IMR-90 (cell line): ENCODE measurements around the gene CTAGE6. TPM values are rescaled to one million over a fixed set of nuclear protein-coding genes. Genes with fewer than 3 reads are reported as not detected.
"Not testable (repeated sequence)": the region's sequence is repeated elsewhere in the genome, so short reads cannot be mapped to it uniquely, and the experiment has no call there.

Experiments
- ATAC-seq: fragments of 200-7000 bp; cut with Tn5 transposase; 2 replicates; pipeline ENCODE4 v1.9.1; 2020; ENCODE audit warnings: low read depth, mild to moderate bottlenecking, moderate library complexity
- BruUV-seq: library from RNA; stranded (reverse); fragments of 400-500 nt; replicated peaks from 2 replicates; lab custom pipeline; 2021; lab: Mats Ljungman, UMichigan
- CTCF ChIA-PET: fragments of 300-600 bp; formaldehyde crosslinking; extraction: SDS; loops from one replicate; lab custom pipeline; 2021; ENCODE audit warnings: antibody characterized with exemption; lab: Yijun Ruan, JAX
- POLR2A ChIA-PET: fragments of 300-600 bp; sonication (Branson Sonifier 250); formaldehyde crosslinking; loops from one replicate; lab custom pipeline; 2022; ENCODE audit warnings: antibody characterized with exemption; ENCODE audit not compliant: unreplicated experiment; lab: Charles Lee
- DNase-seq: peaks from one replicate; pipeline ENCODE4 v3.0.0; 2013
- H2AFZ ChIP-seq: replicated peaks from 2 replicates; pipeline ENCODE3; 2013; ENCODE audit warnings: low read length, mild to moderate bottlenecking; ENCODE audit not compliant: poor library complexity
- H2AK5ac ChIP-seq: 2 replicates; pipeline ENCODE4 v1.6.1; 2013; ENCODE audit warnings: low read depth, low read length, inconsistent platforms
- H2AK9ac ChIP-seq: replicated peaks from 2 replicates; pipeline ENCODE3; 2013; ENCODE audit warnings: mild to moderate bottlenecking, low read depth, low read length, moderate library complexity; ENCODE audit not compliant: poor library complexity
- H2BK120ac ChIP-seq: 2 replicates; pipeline ENCODE4 v1.6.1; 2013; ENCODE audit warnings: low read depth, low read length, inconsistent platforms
- H2BK15ac ChIP-seq: 3 replicates; pipeline ENCODE4 v1.6.1; 2013; ENCODE audit warnings: low read depth, low read length, inconsistent platforms
- H2BK20ac ChIP-seq: 2 replicates; pipeline ENCODE4 v1.6.1; 2013; ENCODE audit warnings: low read depth, mild to moderate bottlenecking, inconsistent platforms, low read length, moderate library complexity
- H2BK5ac ChIP-seq: 2 replicates; pipeline ENCODE4 v1.6.1; 2013; ENCODE audit warnings: mild to moderate bottlenecking, low read depth, low read length, inconsistent platforms; ENCODE audit not compliant: poor library complexity, severe bottlenecking
- H3K14ac ChIP-seq: replicated peaks from 2 replicates; pipeline ENCODE4 v1.6.1; 2013; ENCODE audit warnings: low read depth, low read length, inconsistent platforms
- H3K18ac ChIP-seq: 2 replicates; pipeline ENCODE4 v1.6.1; 2013; ENCODE audit warnings: low read depth, low read length, control low read depth
- H3K23ac ChIP-seq: 2 replicates; pipeline ENCODE4 v1.6.1; 2013; ENCODE audit warnings: low read depth, low read length, inconsistent platforms
- H3K27ac ChIP-seq: 2 replicates; pipeline ENCODE4 v1.5.1; 2013; ENCODE audit warnings: mild to moderate bottlenecking, control low read depth, low read length; ENCODE audit not compliant: insufficient read depth
- H3K27me3 ChIP-seq: 2 replicates; pipeline ENCODE4 v1.6.1; 2013; ENCODE audit warnings: low read length; ENCODE audit not compliant: control insufficient read depth, insufficient read depth
- H3K36me3 ChIP-seq: 2 replicates; pipeline ENCODE4 v1.6.1; 2013; ENCODE audit warnings: low read length, mixed read lengths; ENCODE audit not compliant: control insufficient read depth, insufficient read depth
- H3K4ac ChIP-seq: 2 replicates; pipeline ENCODE4 v1.6.1; 2013; ENCODE audit warnings: low read depth, low read length, inconsistent platforms
- H3K4me1 ChIP-seq: 2 replicates; pipeline ENCODE4 v1.6.1; 2013; ENCODE audit warnings: low read length, mixed read lengths; ENCODE audit not compliant: control insufficient read depth, insufficient read depth
- H3K4me2 ChIP-seq: 2 replicates; pipeline ENCODE4 v1.6.1; 2013; ENCODE audit warnings: low read depth, mild to moderate bottlenecking, control low read depth, low read length, moderate library complexity
- H3K4me3 ChIP-seq: 2 replicates; pipeline ENCODE4 v1.5.1; 2013; ENCODE audit warnings: low read depth, mild to moderate bottlenecking, control low read depth, low read length, moderate library complexity; ENCODE audit not compliant: insufficient read depth
- H3K56ac ChIP-seq: 2 replicates; pipeline ENCODE4 v1.6.1; 2013; ENCODE audit warnings: low read length, inconsistent platforms; ENCODE audit not compliant: insufficient read depth; ENCODE audit errors: extremely low read depth
- H3K79me1 ChIP-seq, 2 experiments: 2 replicates each; pipeline ENCODE4 v1.6.1; 2013; ENCODE audit warnings: low read length in 2 of 2, inconsistent platforms in 1 of 2, low read depth in 1 of 2
- H3K9ac ChIP-seq: 2 replicates; pipeline ENCODE4 v1.6.1; 2013; ENCODE audit warnings: low read depth, low read length, control low read depth
- H3K9me1 ChIP-seq: 2 replicates; pipeline ENCODE4 v1.6.1; 2013; ENCODE audit warnings: low read length, inconsistent platforms; ENCODE audit not compliant: insufficient read depth
- H3K9me3 ChIP-seq: 2 replicates; pipeline ENCODE4 v1.6.1; 2013; ENCODE audit warnings: low read length; ENCODE audit not compliant: control insufficient read depth, insufficient read depth
- H4K20me1 ChIP-seq: 2 replicates; pipeline ENCODE4 v1.6.1; 2013; ENCODE audit warnings: low read length, inconsistent platforms; ENCODE audit not compliant: insufficient read depth
- H4K5ac ChIP-seq: 2 replicates; pipeline ENCODE4 v1.6.1; 2013; ENCODE audit warnings: mild to moderate bottlenecking, low read depth, low read length, control low read depth
- H4K8ac ChIP-seq, 2 experiments: 2 replicates each; pipeline ENCODE4 v1.6.1; 2013; ENCODE audit warnings: low read depth in 2 of 2, low read length in 2 of 2, control low read depth in 1 of 2, inconsistent platforms in 1 of 2
- H4K91ac ChIP-seq: 2 replicates; pipeline ENCODE4 v1.6.1; 2013; ENCODE audit warnings: low read depth, low read length, inconsistent platforms; ENCODE audit not compliant: insufficient read depth
- ELK1 ChIP-seq: fragments of 150-350 bp; IDR thresholded peaks from 2 replicates; pipeline ENCODE4 v1.6.1; 2016; ENCODE audit warnings: low read depth, mild to moderate bottlenecking, low read length, moderate library complexity, borderline replicate concordance
- WGBS, 2 experiments: methylation state at CpG; one replicate each; pipeline versions ENCODE4 v1.1.5 to v1.1.7; 2013; ENCODE audit warnings: missing lambda C conversion rate in 2 of 2; ENCODE audit not compliant: insufficient read length in 1 of 2; ENCODE audit errors: extremely low coverage in 2 of 2; 5-methylcytosine and 5-hydroxymethylcytosine counted together
- dilution Hi-C: fragments of 300-500 bp; cut with HindIII; formaldehyde crosslinking; loops from one replicate; pipeline ENCODE4 v1.14.3; 2018; ENCODE audit warnings: low sequenced_read_pairs; ENCODE audit not compliant: unreplicated experiment
- in situ Hi-C: fragments of 300-500 bp; cut with MboI; formaldehyde crosslinking; loops from 3 replicates; pipeline ENCODE4 v1.14.3; 2019; ENCODE audit warnings: low sequenced_read_pairs, inconsistent platforms, mixed read lengths
- intact Hi-C: fragments of 100-400 bp; cut with micrococcal nuclease; formaldehyde crosslinking; loops from 2 replicates; pipeline ENCODE4 v1.10.0; 2022
- polyA plus RNA-seq, 3 experiments: library from polyadenylated mRNA; depleted of rRNA; stranded (reverse); fragments of >200 nt; gene quantifications; 2 replicates each; pipeline ENCODE4 v1.2.3, GENCODE V29; 2012; ENCODE audit warnings: low replicate concordance in 1 of 3
- total RNA-seq: library from RNA; depleted of rRNA; stranded (reverse); fragments of >200 nt; gene quantifications from 2 replicates; pipeline ENCODE4 v1.2.3, GENCODE V29; 2012

CTAGE6 gene
- total and polyA plus RNA-seq, 2 of the 4 experiments (the other 2 are of a cell fraction) = 0.10 to 0.18 TPM

- no peaks in the 10 kb centered on the region for H3K4me1 ChIP-seq
- 0 out of 2 replicates have a peak, but pooled peaks cover 3% of the 10 kb centered on the region for H3K36me3 ChIP-seq
- dilution Hi-C loops (no loop called here), intact Hi-C loops (no loop called here), in situ Hi-C loops (no loop called here)
- no peak overlapping the region for H3K14ac ChIP-seq
- H3K27me3 ChIP-seq = no peaks in the 10 kb centered on the region
- H2AK5ac ChIP-seq = no peak overlapping the region
- no peak overlapping the region for H2BK15ac ChIP-seq
- no peak overlapping the region for H3K4me3 ChIP-seq
- H3K4me2 ChIP-seq = no peak overlapping the region
- no peak overlapping the region for H3K23ac ChIP-seq
- H2AFZ ChIP-seq = no peak overlapping the region
- H3K79me1 ChIP-seq = no peaks in the 10 kb centered on the region
- no peak overlapping the region for H4K8ac ChIP-seq
- H3K27ac ChIP-seq = no peak overlapping the region
- no peak overlapping the region for H2AK9ac ChIP-seq
- ATAC-seq (no peak), DNase-seq (no peak)
- no peak for TF ChIP-seq ELK1
- no peak overlapping the region for H3K56ac ChIP-seq
- H3K9ac ChIP-seq = no peak overlapping the region
- H2BK120ac ChIP-seq = no peak overlapping the region
- H3K18ac ChIP-seq = no peak overlapping the region
- H3K9me1 ChIP-seq = peaks cover 2% of the 10 kb centered on the region; the same call in 1 of the 2 replicates
- no CpG with 5 or more reads among the region's 3 CpGs for WGBS, 2 experiments
- no peak overlapping the region for H2BK5ac ChIP-seq
- POLR2A ChIA-PET = no interaction called here
- H2BK20ac ChIP-seq = no peak overlapping the region
- no peaks in the 10 kb centered on the region for H4K20me1 ChIP-seq
- no peaks in the 10 kb centered on the region for H3K9me3 ChIP-seq
- no TSS peak for BruUV-seq
- H4K91ac ChIP-seq = no peak overlapping the region
- CTCF ChIA-PET = interaction anchor here (0.8 to 1.0 kb wide), 2 partner anchors 8 to 283 kb away, joined by 3 to 4 read pairs; no protein-coding TSS in a partner anchor
- H3K4ac ChIP-seq = no peak overlapping the region
- H4K5ac ChIP-seq = no peak overlapping the region
Observed at GRCh38 chr7:143728333-143728862, 29.1 kb downstream of the CTAGE6 start.

GRCh38 chr7:143727561-143727960 is 29.9 kb downstream of the CTAGE6 start:
- CTCF ChIA-PET = interaction anchor here (1.0 kb wide), 1 partner anchor 9 kb away, joined by 4 read pairs; no protein-coding TSS in a partner anchor
- no CpG with 5 or more reads among the region's 7 CpGs for WGBS, 2 experiments
- H3K4me3 ChIP-seq, H2BK5ac ChIP-seq, H4K20me1 ChIP-seq, H3K4me2 ChIP-seq, POLR2A ChIA-PET, H3K56ac ChIP-seq, H3K9me1 ChIP-seq, H3K27me3 ChIP-seq, dilution Hi-C loops, H4K5ac ChIP-seq, H2BK120ac ChIP-seq, H4K91ac ChIP-seq, in situ Hi-C loops, H3K9ac ChIP-seq, H3K18ac ChIP-seq, H2AK9ac ChIP-seq, H3K4me1 ChIP-seq, H4K8ac ChIP-seq, H3K79me1 ChIP-seq, H3K9me3 ChIP-seq, H2BK15ac ChIP-seq, H3K4ac ChIP-seq, H2AFZ ChIP-seq, H2BK20ac ChIP-seq, H3K27ac ChIP-seq, H3K36me3 ChIP-seq, intact Hi-C loops, DNase-seq, H2AK5ac ChIP-seq, H3K23ac ChIP-seq, H3K14ac ChIP-seq, BruUV-seq: not testable (repeated sequence)
- ATAC-seq = peak; percentile 79; the same call in 1 of the 2 replicates
